NCI-H748 (cell line): ENCODE data around the gene NR1H3.
"Not testable (repeated sequence)": the region's sequence is repeated elsewhere in the genome, so short reads cannot be mapped to it uniquely, and the experiment has no call there.

Source experiments
- DNase-seq: peaks from one replicate; lab custom pipeline; 2025; ENCODE audit not compliant: unreplicated experiment; lab: John Stamatoyannopoulos, UW

Gene NR1H3

DNA sequence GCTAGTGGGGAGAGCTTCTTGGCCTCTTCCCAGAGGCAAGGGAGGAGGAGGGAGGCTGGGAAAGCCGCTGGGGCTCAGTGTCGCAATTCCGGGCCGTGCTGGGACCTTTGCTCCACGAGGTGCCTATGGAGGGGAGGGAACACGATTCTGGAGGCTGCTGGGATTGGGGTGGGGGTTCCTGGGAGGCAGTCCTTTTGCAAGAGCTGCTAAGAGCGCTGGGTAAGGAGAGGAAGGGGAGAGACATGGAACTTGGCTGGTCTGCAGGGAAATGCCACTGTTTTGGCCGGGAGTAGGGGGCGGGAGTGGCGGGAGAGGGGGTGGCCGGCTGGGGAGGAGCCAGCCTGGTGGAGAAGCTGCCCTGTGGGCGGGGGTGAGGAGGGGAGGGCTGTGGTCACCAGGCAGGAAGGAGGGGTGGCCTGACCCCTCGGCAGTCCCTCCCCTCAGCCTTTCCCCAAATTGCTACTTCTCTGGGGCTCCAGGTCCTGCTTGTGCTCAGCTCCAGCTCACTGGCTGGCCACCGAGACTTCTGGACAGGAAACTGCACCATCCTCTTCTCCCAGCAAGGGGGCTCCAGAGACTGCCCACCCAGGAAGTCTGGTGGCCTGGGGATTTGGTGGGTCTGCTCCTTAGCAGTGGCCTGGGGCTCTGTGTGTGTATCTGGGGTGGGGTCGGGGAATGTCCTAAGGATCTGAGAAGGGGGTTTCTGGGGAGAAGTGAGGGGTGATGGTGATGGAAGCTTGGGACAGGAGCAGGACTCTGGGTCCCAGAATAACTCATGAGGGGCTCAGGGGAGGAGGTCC lies at the start of gene NR1H3:
Gene NR1H3, plus strand, starts transcription at position 480 of the 800 bp plus-strand sequence. CDS start 1,221 bp downstream, outside the sequence.
- peak; percentile 36 for DNase-seq

- not testable (repeated sequence) for DNase-seq
These were observed 49.7 kb upstream of the NR1H3 start for GRCh38 chr11:47208008-47208552.

DNA sequence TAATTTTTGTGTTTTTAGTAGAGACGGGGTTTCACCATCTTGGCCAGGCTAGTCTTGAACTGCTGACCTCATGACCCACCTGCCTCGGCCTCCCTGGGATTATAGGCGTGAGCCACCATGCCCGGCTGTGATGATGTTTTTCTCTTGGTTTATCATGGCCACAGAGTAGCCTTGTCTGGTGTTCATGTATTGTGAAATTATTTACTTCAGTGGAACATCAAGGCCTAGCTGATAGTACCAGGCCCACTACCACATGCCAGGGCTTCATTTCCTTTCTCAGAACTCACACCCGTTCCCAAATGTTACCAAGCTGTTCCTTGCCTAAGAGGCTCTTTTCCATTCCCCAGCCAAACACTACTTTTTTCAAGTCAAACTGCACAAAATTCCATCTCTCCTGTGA lies 49.2 kb upstream of the NR1H3 start:
- no peak for DNase-seq

GRCh38 chr11:47212938-47213337 lies 44.9 kb upstream of the NR1H3 start:
- DNase-seq = no peak

- DNase-seq = peak; percentile 95
These were observed 43.7 kb upstream of the NR1H3 start for GRCh38 chr11:47213950-47214565.

GRCh38 chr11:47215366-47215910 lies 42.4 kb upstream of the NR1H3 start:
- DNase-seq = peak; percentile 77

GRCh38 chr11:47216121-47216798 lies 41.5 kb upstream of the NR1H3 start:
- DNase-seq = peak; percentile 51

DNA sequence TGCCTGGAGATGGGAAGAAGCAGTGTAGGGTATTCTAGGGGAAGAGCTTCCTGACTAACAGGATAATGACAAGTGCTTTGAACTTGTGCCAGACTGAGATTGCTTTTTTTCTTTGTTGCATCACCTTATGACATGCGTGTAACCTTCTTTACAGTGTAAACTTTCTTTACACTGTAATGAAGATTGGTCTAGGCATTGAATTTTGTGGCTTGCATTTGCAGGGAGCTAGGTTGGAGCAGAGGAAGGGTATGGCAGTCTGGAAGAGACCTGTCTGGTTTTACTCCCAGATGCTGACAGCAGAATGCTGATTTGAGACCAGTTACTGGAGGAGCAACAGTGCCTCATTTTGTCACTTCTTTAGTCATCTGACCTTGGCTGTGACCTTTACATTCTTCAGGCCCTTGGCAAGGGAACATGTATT lies 37.4 kb upstream of the NR1H3 start:
- no peak for DNase-seq

GRCh38 chr11:47222696-47223095 lies 35.1 kb upstream of the NR1H3 start:
- no peak for DNase-seq

DNA sequence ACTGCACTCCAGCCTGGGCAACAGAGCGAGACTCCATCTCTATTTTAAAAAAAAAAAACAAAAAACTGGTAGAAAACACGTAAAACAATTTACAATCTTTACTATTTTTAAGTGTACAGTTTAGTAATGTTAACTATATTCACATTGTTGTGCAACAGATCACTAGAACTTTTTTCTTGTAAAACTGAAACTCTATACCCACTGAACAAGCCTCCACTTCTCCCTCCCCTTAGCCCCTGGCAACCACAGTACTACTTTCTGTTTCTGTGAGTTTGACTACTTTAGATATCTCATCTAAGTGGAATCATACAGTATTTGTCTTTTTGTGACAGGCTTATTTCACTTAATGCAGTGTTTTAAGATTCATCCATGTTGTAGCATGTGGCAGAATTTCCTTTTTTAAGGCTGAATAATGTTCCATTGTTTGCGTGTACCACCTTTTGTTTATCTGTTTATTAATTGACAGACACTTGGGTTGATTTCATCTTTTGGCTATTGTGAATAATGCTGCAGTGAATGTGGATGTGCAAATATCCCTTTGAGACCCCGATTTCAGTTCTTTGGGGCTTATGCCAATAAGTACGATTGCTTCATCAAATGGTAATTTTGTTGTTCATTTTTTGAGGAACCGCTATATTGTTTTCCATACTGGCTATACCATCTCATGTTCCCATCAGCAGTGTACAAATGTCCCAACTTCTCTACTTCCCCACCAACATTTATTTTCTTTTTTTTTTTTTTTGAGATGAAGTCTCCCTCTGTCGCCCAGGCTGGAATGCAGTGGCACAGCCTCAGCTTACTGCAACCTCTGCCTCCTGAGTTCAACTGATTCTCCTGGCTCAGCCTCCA lies 32.0 kb upstream of the NR1H3 start:
- DNase-seq = no peak

DNA sequence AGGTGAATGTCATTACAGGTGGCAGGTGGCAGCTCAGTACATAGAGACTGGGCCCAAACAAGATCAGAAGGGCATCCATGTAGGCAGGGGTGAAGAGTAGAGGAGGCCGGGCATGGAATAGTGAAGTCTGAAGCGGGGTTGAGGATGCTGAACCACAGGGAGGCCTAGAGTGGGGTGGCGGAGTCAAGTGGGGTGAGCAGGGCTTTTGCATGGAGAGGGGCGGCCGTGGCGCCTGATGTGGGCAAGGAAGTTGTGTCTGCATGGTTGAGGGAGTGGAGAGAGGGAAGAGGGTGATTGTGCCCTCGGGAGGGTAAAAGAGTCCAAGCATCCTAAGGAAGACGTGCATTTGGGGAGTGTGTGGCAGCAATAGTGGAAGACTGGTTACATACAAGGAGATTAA lies 28.6 kb upstream of the NR1H3 start:
- DNase-seq = no peak

DNA sequence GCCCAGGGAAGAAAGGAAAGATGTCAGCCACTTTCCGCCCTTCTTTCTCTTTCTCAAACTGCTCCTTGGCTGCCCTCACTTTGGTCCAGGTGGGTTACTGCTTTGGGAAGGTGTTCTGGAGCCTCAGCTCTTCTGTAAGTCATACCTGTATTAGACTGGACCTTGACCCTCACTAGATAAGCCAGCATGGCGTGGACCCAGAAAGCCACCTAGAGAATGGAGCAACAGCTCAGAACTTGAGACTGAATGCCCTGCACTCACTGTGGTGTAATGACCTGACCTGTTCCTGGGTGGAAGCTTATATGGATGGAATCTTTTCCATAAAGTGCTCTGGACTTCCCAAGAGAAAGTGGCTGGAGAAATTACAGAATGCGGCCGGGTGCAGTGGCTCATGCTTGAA lies 24.7 kb upstream of the NR1H3 start:
- DNase-seq = no peak

GRCh38 chr11:47233989-47234668 lies 23.7 kb upstream of the NR1H3 start:
- no peak for DNase-seq

DNA sequence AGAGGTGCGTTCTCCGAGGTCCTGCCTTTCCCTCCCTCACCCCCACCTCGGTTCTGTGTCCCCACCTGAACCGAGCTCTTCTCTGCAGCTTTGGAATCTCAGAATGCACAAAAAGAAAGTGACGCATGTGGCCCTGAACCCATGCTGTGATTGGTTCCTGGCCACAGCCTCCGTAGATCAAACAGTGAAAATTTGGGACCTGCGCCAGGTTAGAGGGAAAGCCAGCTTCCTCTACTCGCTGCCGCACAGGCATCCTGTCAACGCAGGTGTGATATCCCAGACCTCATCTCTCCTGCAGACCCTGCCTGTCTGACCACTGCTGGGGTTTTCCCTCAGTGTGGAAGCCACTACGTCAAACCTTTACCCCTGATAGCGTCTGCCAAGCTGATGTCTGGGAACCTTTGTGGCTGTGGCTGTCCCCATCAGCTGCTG lies 23.1 kb upstream of the NR1H3 start:
- no peak for DNase-seq

DNA sequence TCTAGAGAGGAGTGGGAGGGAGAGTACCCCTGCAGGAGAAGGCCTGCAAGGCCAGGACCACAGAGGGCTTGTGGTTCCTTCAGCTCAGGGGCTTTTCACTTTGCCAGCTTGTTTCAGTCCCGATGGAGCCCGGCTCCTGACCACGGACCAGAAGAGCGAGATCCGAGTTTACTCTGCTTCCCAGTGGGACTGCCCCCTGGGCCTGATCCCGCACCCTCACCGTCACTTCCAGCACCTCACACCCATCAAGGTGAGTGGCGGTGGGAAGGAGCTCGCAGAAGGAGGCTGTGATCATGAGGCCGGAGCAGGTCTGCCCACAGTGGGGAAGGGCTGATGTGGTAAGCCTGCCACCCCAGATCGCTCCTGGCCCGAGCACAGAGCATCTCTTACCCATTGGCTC lies 22.6 kb upstream of the NR1H3 start:
- DNase-seq = no peak

GRCh38 chr11:47236482-47236881 lies 21.3 kb upstream of the NR1H3 start:
- DNase-seq = no peak

DNA sequence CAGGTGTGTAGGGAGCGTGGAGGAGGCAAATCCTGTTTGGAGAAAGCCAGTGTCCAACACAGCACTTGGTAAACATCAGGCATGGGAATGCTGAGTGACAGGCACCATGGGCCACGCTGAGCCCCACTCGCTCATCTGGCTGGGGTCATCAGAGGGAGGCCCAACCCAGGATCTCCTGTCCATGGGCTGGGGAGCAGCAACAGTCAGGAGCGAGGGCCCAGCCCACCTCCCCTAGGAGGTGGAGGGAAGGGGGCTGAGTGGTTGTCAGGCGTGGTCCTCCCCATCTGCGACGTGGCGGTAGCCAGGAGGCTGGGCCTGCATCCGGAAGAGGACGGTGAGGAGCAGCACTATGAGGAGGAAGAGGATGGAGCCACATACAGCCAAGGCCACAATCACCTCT lies 17.9 kb upstream of the NR1H3 start:
- DNase-seq = no peak

- no peak for DNase-seq
These were observed 15.9 kb upstream of the NR1H3 start for GRCh38 chr11:47241841-47242301.

- DNase-seq = no peak
These were observed 15.1 kb upstream of the NR1H3 start for GRCh38 chr11:47242596-47243192.
